NCI-H146 (cell line): ENCODE data around the gene ZBTB44.
"Not testable (repeated sequence)": the region's sequence is repeated elsewhere in the genome, so short reads cannot be mapped to it uniquely, and the experiment has no call there.

Source experiments
- DNase-seq: peaks from one replicate; lab custom pipeline; 2025; lab: John Stamatoyannopoulos, UW

The ZBTB44 gene

GRCh38 chr11:130249371-130249770 lies 65.3 kb downstream of the ZBTB44 start:
- DNase-seq: no peak

GRCh38 chr11:130247319-130247718 lies 67.4 kb downstream of the ZBTB44 start:
- DNase-seq: peak; percentile 47

GRCh38 chr11:130246738-130247137 lies 68.0 kb downstream of the ZBTB44 start:
- DNase-seq: no peak

- no peak for DNase-seq
Observed at GRCh38 chr11:130246270-130246669, 68.4 kb downstream of the ZBTB44 start.

- not testable (repeated sequence) for DNase-seq
Observed at GRCh38 chr11:130245375-130245774, 69.3 kb downstream of the ZBTB44 start.

- DNase-seq: no peak
Observed at GRCh38 chr11:130244848-130245247, 69.9 kb downstream of the ZBTB44 start.

- DNase-seq: no peak
Observed at GRCh38 chr11:130243816-130244215, 70.9 kb downstream of the ZBTB44 start.

GRCh38 chr11:130241713-130242112 lies 73.0 kb downstream of the ZBTB44 start:
- DNase-seq: no peak

- no peak for DNase-seq
Observed at GRCh38 chr11:130237282-130238006, 77.3 kb downstream of the ZBTB44 start.

- no peak for DNase-seq
Observed at GRCh38 chr11:130234315-130234714, 80.4 kb downstream of the ZBTB44 start.

- DNase-seq: not testable (repeated sequence)
Observed at GRCh38 chr11:130233888-130234287, 80.8 kb downstream of the ZBTB44 start.

GRCh38 chr11:130233486-130233885 lies 81.2 kb downstream of the ZBTB44 start:
- DNase-seq: not testable (repeated sequence)

GRCh38 chr11:130227373-130227772 lies 87.3 kb downstream of the ZBTB44 start:
- DNase-seq: no peak

- DNase-seq: no peak
Observed at GRCh38 chr11:130223291-130223971, 91.3 kb downstream of the ZBTB44 start.

GRCh38 chr11:130220311-130221035 lies 94.2 kb downstream of the ZBTB44 start:
- DNase-seq: no peak

GRCh38 chr11:130219148-130219547 lies 95.6 kb downstream of the ZBTB44 start:
- no peak for DNase-seq

- DNase-seq: no peak
Observed at GRCh38 chr11:130218501-130219070, 96.1 kb downstream of the ZBTB44 start.

- DNase-seq: no peak
Observed at GRCh38 chr11:130217133-130218031, 97.3 kb downstream of the ZBTB44 start.

- DNase-seq: no peak
Observed at GRCh38 chr11:130216591-130217132, 98.1 kb downstream of the ZBTB44 start.

GRCh38 chr11:130216221-130216550 lies 98.5 kb downstream of the ZBTB44 start:
- no peak for DNase-seq

GRCh38 chr11:130215531-130216220 lies 99.0 kb downstream of the ZBTB44 start:
- no peak for DNase-seq
